ENCODE results near the gene GUCY1A1.

- TF ChIP-seq EZH2 (IDR thresholded peaks at IDR 0.05; ENCODE audit: insufficient read depth, poor library complexity, severe bottlenecking), result no peak
- no peak for TF ChIP-seq EZH2phosphoT487 (IDR thresholded peaks at IDR 0.05; ENCODE audit: insufficient read depth, low read depth)
Observed at GRCh38 chr4:155738548-155738947, 71.9 kb downstream of the GUCY1A1 start.

Data from GM23248 (cell line).